B cell (primary cell): ENCODE results near the gene PRSS36. TPM values are rescaled to one million over a fixed set of nuclear protein-coding genes. Genes with fewer than 3 reads are reported as not detected.

Experiments
- ATAC-seq: fragments of 200-7000 bp; cut with Tn5 transposase; one replicate; pipeline ENCODE4 v1.10.0; 2021; ENCODE audit warnings: low read depth, mild to moderate bottlenecking, moderate number of reproducible peaks, moderate library complexity
- CTCF ChIA-PET: fragments of 350-600 bp; sonication (Branson Sonifier 250); formaldehyde crosslinking; loops from one replicate; lab custom pipeline; 2021; ENCODE audit warnings: antibody characterized with exemption, inconsistent platforms; lab: Charles Lee
- POLR2A ChIA-PET: fragments of 350-600 bp; sonication (Branson Sonifier 250); formaldehyde crosslinking; loops from one replicate; lab custom pipeline; 2021; ENCODE audit warnings: antibody characterized with exemption; lab: Charles Lee
- DNase-seq: peaks from one replicate; pipeline ENCODE4 v3.0.0; 2013
- H2AFZ ChIP-seq: 2 replicates; pipeline ENCODE4 v1.6.1; 2012; ENCODE audit warnings: mild to moderate bottlenecking, low read depth, low read length; ENCODE audit not compliant: insufficient read depth, poor library complexity, severe bottlenecking
- H3K27ac ChIP-seq, 2 donors: 1 replicate in 1 of 2; 2 replicates in 1 of 2; pipeline ENCODE4 v1.5.1; 2012 to 2013; ENCODE audit warnings: low read length in 2 of 2, mild to moderate bottlenecking in 2 of 2, moderate library complexity in 1 of 2
- H3K27me3 ChIP-seq, 4 experiments: fragments of 200-600 bp in 1 of 4; sonication (generic) in 1 of 4; replicated peaks in 1 of 4; 1 replicate in 2 of 4; 2 replicates in 2 of 4; pipeline versions ENCODE4 v1.6.1 to v1.7.0; 2013 to 2016; ENCODE audit warnings: low read length in 3 of 4, mild to moderate bottlenecking in 2 of 4, mixed read lengths in 1 of 4, moderate library complexity in 1 of 4; ENCODE audit not compliant: insufficient read depth in 4 of 4, control insufficient read depth in 3 of 4; ENCODE audit errors: control extremely low read depth in 1 of 4
- H3K36me3 ChIP-seq, 2 experiments: replicated peaks in 1 of 2; 1 replicate in 1 of 2; 2 replicates in 1 of 2; pipeline versions ENCODE4 v1.6.1 to v1.7.1; 2013; ENCODE audit warnings: low read length in 1 of 2; ENCODE audit not compliant: insufficient read depth in 2 of 2, control insufficient read depth in 1 of 2; ENCODE audit errors: control extremely low read depth in 1 of 2, extremely low read depth in 1 of 2
- H3K4me1 ChIP-seq, 2 donors: fragments of 200-600 bp in 1 of 2; sonication (generic) in 1 of 2; 1 replicate in 1 of 2; 2 replicates in 1 of 2; pipeline versions ENCODE4 v1.5.1 to v1.6.1; 2013 to 2017; ENCODE audit warnings: low read length in 2 of 2; ENCODE audit not compliant: control insufficient read depth in 2 of 2, insufficient read depth in 2 of 2
- H3K4me2 ChIP-seq: replicated peaks from 2 replicates; pipeline ENCODE3; 2012; ENCODE audit warnings: mild to moderate bottlenecking, low read depth, low read length; ENCODE audit not compliant: poor library complexity, severe bottlenecking
- H3K4me3 ChIP-seq, 5 experiments: fragments of 200-600 bp in 1 of 5; sonication (generic) in 1 of 5; 1 replicate in 3 of 5; 2 replicates in 2 of 5; pipeline versions ENCODE4 v1.5.1 to v1.7.0; 2011 to 2016; ENCODE audit warnings: low read length in 4 of 5, mild to moderate bottlenecking in 4 of 5, low read depth in 2 of 5, control low read depth in 1 of 5, moderate library complexity in 1 of 5; ENCODE audit not compliant: insufficient read depth in 1 of 5; ENCODE audit errors: control extremely low read depth in 1 of 5, extremely low read depth in 1 of 5
- H3K79me2 ChIP-seq: fragments of 200-600 bp; sonication (generic); one replicate; pipeline ENCODE4 v1.6.0; 2016; ENCODE audit warnings: low read length; ENCODE audit not compliant: control insufficient read depth, insufficient read depth
- H3K9ac ChIP-seq: fragments of 200-600 bp; sonication (generic); 2 replicates; pipeline ENCODE4 v1.6.1; 2017; ENCODE audit warnings: mild to moderate bottlenecking, low read length, moderate library complexity
- H3K9me3 ChIP-seq, 3 donors: one replicate each; pipeline versions ENCODE4 v1.6.1 to v1.7.1; 2013; ENCODE audit warnings: low read length in 2 of 3; ENCODE audit not compliant: control insufficient read depth in 2 of 3, insufficient read depth in 1 of 3; ENCODE audit errors: control extremely low read depth in 1 of 3
- H4K20me1 ChIP-seq: 2 replicates; pipeline ENCODE4 v1.6.0; 2012; ENCODE audit warnings: mild to moderate bottlenecking, low read length; ENCODE audit not compliant: insufficient read depth, control insufficient read depth, poor library complexity, severe bottlenecking
- H3K27ac Mint-ChIP-seq: one replicate; pipeline ENCODE4 v1.8.0; 2021; ENCODE audit warnings: mixed read lengths
- H3K27me3 Mint-ChIP-seq: one replicate; pipeline ENCODE4 v1.8.0; 2021; ENCODE audit warnings: mixed read lengths
- H3K4me1 Mint-ChIP-seq: one replicate; pipeline ENCODE4 v1.8.0; 2021; ENCODE audit warnings: mixed read lengths
- H3K4me3 Mint-ChIP-seq: one replicate; pipeline ENCODE4 v1.8.0; 2021; ENCODE audit warnings: mixed read lengths
- H3K9me3 Mint-ChIP-seq: one replicate; pipeline ENCODE4 v1.8.0; 2022; ENCODE audit warnings: mixed read lengths; ENCODE audit not compliant: insufficient read depth
- EZH2 ChIP-seq: IDR thresholded peaks from 2 replicates; pipeline ENCODE4 v1.6.1; 2012; ENCODE audit warnings: borderline replicate concordance, low read depth, mild to moderate bottlenecking, moderate library complexity, low read length; ENCODE audit not compliant: insufficient read depth, poor library complexity, severe bottlenecking
- WGBS: methylation state at CpG from one replicate; pipeline ENCODE4 v1.1.5; 2013; ENCODE audit warnings: missing lambda C conversion rate; ENCODE audit not compliant: insufficient coverage; 5-methylcytosine and 5-hydroxymethylcytosine counted together
- intact Hi-C: fragments of 100-400 bp; cut with micrococcal nuclease; formaldehyde crosslinking; loops from one replicate; pipeline ENCODE4 v1.10.0; 2022
- polyA plus RNA-seq: library from polyadenylated mRNA; depleted of rRNA; stranded (reverse); fragments of >200 nt; gene quantifications from 2 replicates; pipeline ENCODE4 v1.2.3, GENCODE V29; 2012
- total RNA-seq, 2 donors: library from RNA; stranded (reverse); fragments of 120-200 nt in 1 of 2; gene quantifications; 1 replicate in 1 of 2; 2 replicates in 1 of 2; pipeline versions ENCODE4 v1.2.3 to v1.2.4, GENCODE V29; 2013 to 2022
- TF ChIP-seq, protein P1 (sequence below): fragments of 200-600 bp; IDR thresholded peaks from one replicate; pipeline ENCODE4 v1.8.0; 2022; ENCODE audit warnings: antibody characterized with exemption, mild to moderate bottlenecking

The PRSS36 gene
- total and polyA plus RNA-seq, 2 donors (not counting 1 experiment from before 2014, with no cell fraction given) = 1.0 to 1.6 TPM

DNA sequence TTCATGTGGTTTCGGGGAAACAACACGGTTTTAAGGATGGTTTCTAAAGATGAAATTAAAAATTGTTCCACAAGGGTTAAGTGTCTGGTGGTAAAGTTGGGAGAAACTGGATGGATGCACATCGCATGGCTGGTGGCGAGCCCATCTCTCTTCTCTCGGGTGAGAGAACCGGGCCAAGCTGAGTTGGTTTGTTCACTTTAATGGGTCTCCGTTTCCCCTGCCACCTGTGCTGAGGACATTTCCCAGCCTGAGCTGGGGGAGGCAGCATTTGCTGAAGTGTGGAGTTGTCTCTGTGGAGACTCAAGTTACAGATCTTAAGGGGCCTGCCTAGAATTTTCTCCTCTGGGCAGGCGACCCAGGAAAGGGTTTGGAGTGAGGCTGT, 37.9 kb upstream of the PRSS36 start:
- ChIA-PET POLR2A (interaction anchor here (1.4 kb wide), 1 partner anchor 11 kb away, joined by 5 read pairs; no protein-coding TSS in a partner anchor), CTCF (interaction anchor here (1.0 kb wide), 2 partner anchors 15 to 195 kb away, joined by 3 read pairs; partner anchors contain the start of gene PYCARD)
- no peaks in the 10 kb centered on the region for H3K27me3 Mint-ChIP-seq
- Histone ChIP-seq H3K36me3 (peaks cover 12 to 97% of the 10 kb centered on the region in 2 experiments), H3K4me3 (no peak overlapping the region), H3K4me2 (no peak overlapping the region), H2AFZ (no peak overlapping the region), H4K20me1 (peaks cover 97% of the 10 kb centered on the region), H3K4me1 (peaks cover 2 to 12% of the 10 kb centered on the region in 2 donors), H3K27ac (no peak overlapping the region), H3K27me3 (no peaks in the 10 kb centered on the region), H3K79me2 (peaks cover 58% of the 10 kb centered on the region), H3K9me3 (no peaks in the 10 kb centered on the region), H3K9ac (no peak overlapping the region)
- no peak for DNase-seq
- WGBS = 95% methylated on average over 6 of the region's 8 CpGs
- peaks cover 49% of the 10 kb centered on the region for H3K4me1 Mint-ChIP-seq
- H3K4me3 Mint-ChIP-seq = no peak overlapping the region
- intact Hi-C loops = loop anchor here (10.0 kb wide), 2 partner anchors 83 to 687 kb away; partner anchors contain the start of genes BCKDK and ZNF267
- ATAC-seq = no peak
- H3K9me3 Mint-ChIP-seq = no peaks in the 10 kb centered on the region
- H3K27ac Mint-ChIP-seq = no peak overlapping the region
- TF ChIP-seq, protein P1, sequence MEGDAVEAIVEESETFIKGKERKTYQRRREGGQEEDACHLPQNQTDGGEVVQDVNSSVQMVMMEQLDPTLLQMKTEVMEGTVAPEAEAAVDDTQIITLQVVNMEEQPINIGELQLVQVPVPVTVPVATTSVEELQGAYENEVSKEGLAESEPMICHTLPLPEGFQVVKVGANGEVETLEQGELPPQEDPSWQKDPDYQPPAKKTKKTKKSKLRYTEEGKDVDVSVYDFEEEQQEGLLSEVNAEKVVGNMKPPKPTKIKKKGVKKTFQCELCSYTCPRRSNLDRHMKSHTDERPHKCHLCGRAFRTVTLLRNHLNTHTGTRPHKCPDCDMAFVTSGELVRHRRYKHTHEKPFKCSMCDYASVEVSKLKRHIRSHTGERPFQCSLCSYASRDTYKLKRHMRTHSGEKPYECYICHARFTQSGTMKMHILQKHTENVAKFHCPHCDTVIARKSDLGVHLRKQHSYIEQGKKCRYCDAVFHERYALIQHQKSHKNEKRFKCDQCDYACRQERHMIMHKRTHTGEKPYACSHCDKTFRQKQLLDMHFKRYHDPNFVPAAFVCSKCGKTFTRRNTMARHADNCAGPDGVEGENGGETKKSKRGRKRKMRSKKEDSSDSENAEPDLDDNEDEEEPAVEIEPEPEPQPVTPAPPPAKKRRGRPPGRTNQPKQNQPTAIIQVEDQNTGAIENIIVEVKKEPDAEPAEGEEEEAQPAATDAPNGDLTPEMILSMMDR = no peak
- no peak for TF ChIP-seq EZH2
